SH-SY5Y (cell line): Measurements from ENCODE around the gene HSPE1.

Experiments used
- GATA2 ChIP-seq: IDR thresholded peaks from 2 replicates; pipeline ENCODE4 v1.6.1; 2011; ENCODE audit warnings: mild to moderate bottlenecking, low read depth, low read length
- GATA3 ChIP-seq: IDR thresholded peaks from 2 replicates; pipeline ENCODE4 v1.6.1; 2011; ENCODE audit warnings: low read depth, mild to moderate bottlenecking, low read length, moderate library complexity

- TF ChIP-seq GATA3 (no peak), GATA2 (no peak)
Measured at GRCh38 chr2:197547163-197547900, 47.2 kb downstream of the HSPE1 start.
